NT2/D1 (cell line): ENCODE results near the gene CNTFR.

Experiments
- SUZ12 ChIP-seq: IDR thresholded peaks from 2 replicates; pipeline ENCODE4 v1.6.1; 2011; ENCODE audit not compliant: insufficient read length, insufficient read depth; ENCODE audit errors: extremely low read depth
- YY1 ChIP-seq: IDR thresholded peaks from 2 replicates; pipeline ENCODE4 v1.6.1; 2011; ENCODE audit not compliant: insufficient read length, insufficient read depth
- ZNF274 ChIP-seq: IDR thresholded peaks from 2 replicates; pipeline ENCODE4 v1.6.1; 2011; ENCODE audit warnings: mild to moderate bottlenecking, low read depth, low read length

- TF ChIP-seq ZNF274 (no peak), YY1 (no peak), SUZ12 (no peak)
Observed at GRCh38 chr9:34558364-34558763, 31.2 kb downstream of the CNTFR start.
